HEK293 (cell line): ENCODE measurements around the gene MBTD1.
A peak's percentile ranks its signal among the peaks of the same experiment; 100 is the strongest.

Experiments
- HOXC10 ChIP-seq: sonication (generic); formaldehyde crosslinking; IDR thresholded peaks from 2 replicates; pipeline ENCODE4 v1.8.1; 2023; ENCODE audit warnings: mild to moderate bottlenecking, missing genetic modification reagents
- KLF1 ChIP-seq: fragments of 450-650 bp; formaldehyde crosslinking; IDR thresholded peaks from 2 replicates; pipeline ENCODE4 v1.5.1; 2016; ENCODE audit warnings: missing biosample characterization, missing genetic modification characterization
- RBAK ChIP-seq: fragments of 450-650 bp; formaldehyde crosslinking; IDR thresholded peaks from 2 replicates; pipeline ENCODE4 v1.5.1; 2016; ENCODE audit warnings: missing biosample characterization, missing genetic modification characterization
- WT1 ChIP-seq: fragments of 450-650 bp; formaldehyde crosslinking; IDR thresholded peaks from 2 replicates; pipeline ENCODE4 v1.5.1; 2016; ENCODE audit warnings: missing biosample characterization, missing genetic modification characterization
- ZBTB17 ChIP-seq: fragments of 450-650 bp; formaldehyde crosslinking; IDR thresholded peaks from 2 replicates; pipeline ENCODE4 v1.5.1; 2016; ENCODE audit warnings: missing biosample characterization, missing genetic modification characterization
- ZBTB20 ChIP-seq: fragments of 450-650 bp; formaldehyde crosslinking; IDR thresholded peaks from 2 replicates; pipeline ENCODE4 v1.5.1; 2016; ENCODE audit warnings: missing biosample characterization, missing genetic modification characterization
- ZIC2 ChIP-seq: fragments of 450-650 bp; formaldehyde crosslinking; IDR thresholded peaks from 2 replicates; pipeline ENCODE4 v1.5.1; 2016; ENCODE audit warnings: missing biosample characterization, missing genetic modification characterization
- ZNF121 ChIP-seq: fragments of 450-650 bp; formaldehyde crosslinking; IDR thresholded peaks from 2 replicates; pipeline ENCODE4 v1.5.1; 2016; ENCODE audit warnings: missing biosample characterization, missing genetic modification characterization
- ZNF354C ChIP-seq: fragments of 450-650 bp; formaldehyde crosslinking; IDR thresholded peaks from 2 replicates; pipeline ENCODE4 v1.5.1; 2016; ENCODE audit warnings: missing biosample characterization, missing genetic modification characterization, low read depth, borderline replicate concordance
- ZNF366 ChIP-seq: fragments of 450-650 bp; formaldehyde crosslinking; conservative IDR thresholded peaks from 2 replicates; pipeline ENCODE4 v1.5.1; 2016; ENCODE audit warnings: missing biosample characterization, missing genetic modification characterization
- ZNF558 ChIP-seq: fragments of 450-650 bp; formaldehyde crosslinking; IDR thresholded peaks from 2 replicates; pipeline ENCODE4 v1.5.1; 2016; ENCODE audit warnings: missing biosample characterization, missing genetic modification characterization
- ZNF585B ChIP-seq: fragments of 450-650 bp; formaldehyde crosslinking; IDR thresholded peaks from 2 replicates; pipeline ENCODE4 v1.5.1; 2016; ENCODE audit warnings: missing biosample characterization, missing genetic modification characterization
- ZNF600 ChIP-seq: fragments of 450-650 bp; formaldehyde crosslinking; IDR thresholded peaks from 2 replicates; pipeline ENCODE4 v1.5.1; 2016; ENCODE audit warnings: missing biosample characterization, missing genetic modification characterization
- ZNF610 ChIP-seq: fragments of 450-650 bp; formaldehyde crosslinking; IDR thresholded peaks from 2 replicates; pipeline ENCODE4 v1.5.1; 2016; ENCODE audit warnings: missing biosample characterization, missing genetic modification characterization, borderline replicate concordance
- ZNF626 ChIP-seq: fragments of 450-650 bp; sonication (Bioruptor Pico); formaldehyde crosslinking; IDR thresholded peaks from 2 replicates; pipeline ENCODE4 v1.5.1; 2018; ENCODE audit warnings: missing biosample characterization, missing genetic modification characterization, inconsistent platforms
- ZNF701 ChIP-seq: fragments of 450-650 bp; formaldehyde crosslinking; IDR thresholded peaks from 2 replicates; pipeline ENCODE4 v1.5.1; 2016; ENCODE audit warnings: missing biosample characterization, missing genetic modification characterization
- ZNF791 ChIP-seq: fragments of 450-650 bp; formaldehyde crosslinking; IDR thresholded peaks from 2 replicates; pipeline ENCODE4 v1.5.1; 2016; ENCODE audit warnings: missing biosample characterization, missing genetic modification characterization
- TF ChIP-seq, protein P1 (sequence below): fragments of 450-650 bp; formaldehyde crosslinking; IDR thresholded peaks from 2 replicates; pipeline ENCODE4 v1.5.1; 2016; ENCODE audit warnings: missing biosample characterization, missing genetic modification characterization
- TF ChIP-seq, protein P2 (sequence below): fragments of 450-650 bp; formaldehyde crosslinking; IDR thresholded peaks from 2 replicates; pipeline ENCODE4 v1.5.1; 2016; ENCODE audit warnings: missing biosample characterization, missing genetic modification characterization
- TF ChIP-seq, protein P3 (sequence below): fragments of 450-650 bp; IDR thresholded peaks from 2 replicates; pipeline ENCODE4 v1.5.1; 2018; ENCODE audit warnings: missing biosample characterization, missing genetic modification characterization
- TF ChIP-seq, protein P4 (sequence below): sonication (generic); formaldehyde crosslinking; IDR thresholded peaks from 2 replicates; pipeline ENCODE4 v1.8.1; 2022; ENCODE audit warnings: mild to moderate bottlenecking, moderate library complexity, missing genetic modification reagents
- TF ChIP-seq, protein P5 (sequence below): fragments of 450-650 bp; formaldehyde crosslinking; IDR thresholded peaks from 2 replicates; pipeline ENCODE4 v1.5.1; 2017; ENCODE audit warnings: missing biosample characterization, missing genetic modification characterization
- TF ChIP-seq, protein P6 (sequence below): fragments of 450-650 bp; formaldehyde crosslinking; IDR thresholded peaks from 2 replicates; pipeline ENCODE4 v1.5.1; 2016; ENCODE audit warnings: missing biosample characterization, missing genetic modification characterization

Gene MBTD1

DNA sequence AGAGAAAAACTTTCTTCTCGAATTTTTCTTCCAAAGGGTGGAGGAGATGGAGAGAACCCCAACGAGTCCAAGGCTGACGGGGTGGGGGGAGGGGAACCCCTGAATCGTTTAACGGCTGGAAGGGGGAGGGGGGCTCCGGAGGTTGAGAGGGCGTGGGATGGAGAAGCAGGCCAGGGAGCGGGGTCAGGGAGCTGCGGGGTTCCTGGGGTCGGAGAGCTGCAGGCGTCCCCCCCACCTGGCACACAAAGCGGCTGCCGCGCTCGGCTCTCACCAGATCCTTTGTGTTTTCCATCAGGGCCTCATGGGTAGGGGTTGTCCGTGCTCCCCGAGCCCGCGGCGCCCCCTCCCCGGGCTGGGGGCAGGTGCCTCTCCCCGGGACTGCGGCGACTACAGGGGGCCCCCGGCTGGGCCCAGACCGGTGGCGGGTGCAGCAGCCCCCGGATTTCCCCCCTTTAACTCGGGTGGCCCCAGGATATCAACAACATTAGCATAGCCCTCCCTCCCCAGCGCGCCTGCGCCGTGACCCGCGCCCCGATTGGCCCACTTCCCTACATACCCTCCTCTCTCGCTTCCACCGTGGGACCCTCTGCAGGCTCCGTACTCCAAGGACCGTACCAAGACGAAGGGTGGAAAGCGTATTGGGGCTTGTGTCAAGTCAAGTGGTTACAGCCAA lies at the start of gene MBTD1 (continued):
- TF ChIP-seq, protein P1, sequence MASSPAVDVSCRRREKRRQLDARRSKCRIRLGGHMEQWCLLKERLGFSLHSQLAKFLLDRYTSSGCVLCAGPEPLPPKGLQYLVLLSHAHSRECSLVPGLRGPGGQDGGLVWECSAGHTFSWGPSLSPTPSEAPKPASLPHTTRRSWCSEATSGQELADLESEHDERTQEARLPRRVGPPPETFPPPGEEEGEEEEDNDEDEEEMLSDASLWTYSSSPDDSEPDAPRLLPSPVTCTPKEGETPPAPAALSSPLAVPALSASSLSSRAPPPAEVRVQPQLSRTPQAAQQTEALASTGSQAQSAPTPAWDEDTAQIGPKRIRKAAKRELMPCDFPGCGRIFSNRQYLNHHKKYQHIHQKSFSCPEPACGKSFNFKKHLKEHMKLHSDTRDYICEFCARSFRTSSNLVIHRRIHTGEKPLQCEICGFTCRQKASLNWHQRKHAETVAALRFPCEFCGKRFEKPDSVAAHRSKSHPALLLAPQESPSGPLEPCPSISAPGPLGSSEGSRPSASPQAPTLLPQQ (tag by site-specific recombination) = peak; percentile 84
- no peak for TF ChIP-seq ZNF610 (tag by site-specific recombination)
- TF ChIP-seq, protein P2, sequence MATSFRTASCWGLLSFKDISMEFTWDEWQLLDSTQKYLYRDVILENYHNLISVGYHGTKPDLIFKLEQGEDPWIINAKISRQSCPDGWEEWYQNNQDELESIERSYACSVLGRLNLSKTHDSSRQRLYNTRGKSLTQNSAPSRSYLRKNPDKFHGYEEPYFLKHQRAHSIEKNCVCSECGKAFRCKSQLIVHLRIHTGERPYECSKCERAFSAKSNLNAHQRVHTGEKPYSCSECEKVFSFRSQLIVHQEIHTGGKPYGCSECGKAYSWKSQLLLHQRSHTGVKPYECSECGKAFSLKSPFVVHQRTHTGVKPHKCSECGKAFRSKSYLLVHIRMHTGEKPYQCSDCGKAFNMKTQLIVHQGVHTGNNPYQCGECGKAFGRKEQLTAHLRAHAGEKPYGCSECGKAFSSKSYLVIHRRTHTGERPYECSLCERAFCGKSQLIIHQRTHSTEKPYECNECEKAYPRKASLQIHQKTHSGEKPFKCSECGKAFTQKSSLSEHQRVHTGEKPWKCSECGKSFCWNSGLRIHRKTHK = no peak
- no peak for TF ChIP-seq WT1
- TF ChIP-seq, protein P3, sequence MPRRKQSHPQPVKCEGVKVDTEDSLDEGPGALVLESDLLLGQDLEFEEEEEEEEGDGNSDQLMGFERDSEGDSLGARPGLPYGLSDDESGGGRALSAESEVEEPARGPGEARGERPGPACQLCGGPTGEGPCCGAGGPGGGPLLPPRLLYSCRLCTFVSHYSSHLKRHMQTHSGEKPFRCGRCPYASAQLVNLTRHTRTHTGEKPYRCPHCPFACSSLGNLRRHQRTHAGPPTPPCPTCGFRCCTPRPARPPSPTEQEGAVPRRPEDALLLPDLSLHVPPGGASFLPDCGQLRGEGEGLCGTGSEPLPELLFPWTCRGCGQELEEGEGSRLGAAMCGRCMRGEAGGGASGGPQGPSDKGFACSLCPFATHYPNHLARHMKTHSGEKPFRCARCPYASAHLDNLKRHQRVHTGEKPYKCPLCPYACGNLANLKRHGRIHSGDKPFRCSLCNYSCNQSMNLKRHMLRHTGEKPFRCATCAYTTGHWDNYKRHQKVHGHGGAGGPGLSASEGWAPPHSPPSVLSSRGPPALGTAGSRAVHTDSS (tag by site-specific recombination) = no peak
- no peak; the same call in 1 of the 2 replicates for TF ChIP-seq ZNF600 (tag by site-specific recombination)
- TF ChIP-seq, protein P4, sequence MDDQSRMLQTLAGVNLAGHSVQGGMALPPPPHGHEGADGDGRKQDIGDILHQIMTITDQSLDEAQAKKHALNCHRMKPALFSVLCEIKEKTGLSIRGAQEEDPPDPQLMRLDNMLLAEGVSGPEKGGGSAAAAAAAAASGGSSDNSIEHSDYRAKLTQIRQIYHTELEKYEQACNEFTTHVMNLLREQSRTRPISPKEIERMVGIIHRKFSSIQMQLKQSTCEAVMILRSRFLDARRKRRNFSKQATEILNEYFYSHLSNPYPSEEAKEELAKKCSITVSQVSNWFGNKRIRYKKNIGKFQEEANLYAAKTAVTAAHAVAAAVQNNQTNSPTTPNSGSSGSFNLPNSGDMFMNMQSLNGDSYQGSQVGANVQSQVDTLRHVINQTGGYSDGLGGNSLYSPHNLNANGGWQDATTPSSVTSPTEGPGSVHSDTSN (CRISPR knock-in tag) = no peak
- TF ChIP-seq ZBTB20 = peak; percentile 41; the same call in 1 of the 2 replicates
- no peak for TF ChIP-seq KLF1 (tag by site-specific recombination)
- TF ChIP-seq, protein P5, sequence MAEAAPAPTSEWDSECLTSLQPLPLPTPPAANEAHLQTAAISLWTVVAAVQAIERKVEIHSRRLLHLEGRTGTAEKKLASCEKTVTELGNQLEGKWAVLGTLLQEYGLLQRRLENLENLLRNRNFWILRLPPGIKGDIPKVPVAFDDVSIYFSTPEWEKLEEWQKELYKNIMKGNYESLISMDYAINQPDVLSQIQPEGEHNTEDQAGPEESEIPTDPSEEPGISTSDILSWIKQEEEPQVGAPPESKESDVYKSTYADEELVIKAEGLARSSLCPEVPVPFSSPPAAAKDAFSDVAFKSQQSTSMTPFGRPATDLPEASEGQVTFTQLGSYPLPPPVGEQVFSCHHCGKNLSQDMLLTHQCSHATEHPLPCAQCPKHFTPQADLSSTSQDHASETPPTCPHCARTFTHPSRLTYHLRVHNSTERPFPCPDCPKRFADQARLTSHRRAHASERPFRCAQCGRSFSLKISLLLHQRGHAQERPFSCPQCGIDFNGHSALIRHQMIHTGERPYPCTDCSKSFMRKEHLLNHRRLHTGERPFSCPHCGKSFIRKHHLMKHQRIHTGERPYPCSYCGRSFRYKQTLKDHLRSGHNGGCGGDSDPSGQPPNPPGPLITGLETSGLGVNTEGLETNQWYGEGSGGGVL (tag by site-specific recombination) = peak; percentile 90
- TF ChIP-seq ZNF585B = no peak
- TF ChIP-seq, protein P6, sequence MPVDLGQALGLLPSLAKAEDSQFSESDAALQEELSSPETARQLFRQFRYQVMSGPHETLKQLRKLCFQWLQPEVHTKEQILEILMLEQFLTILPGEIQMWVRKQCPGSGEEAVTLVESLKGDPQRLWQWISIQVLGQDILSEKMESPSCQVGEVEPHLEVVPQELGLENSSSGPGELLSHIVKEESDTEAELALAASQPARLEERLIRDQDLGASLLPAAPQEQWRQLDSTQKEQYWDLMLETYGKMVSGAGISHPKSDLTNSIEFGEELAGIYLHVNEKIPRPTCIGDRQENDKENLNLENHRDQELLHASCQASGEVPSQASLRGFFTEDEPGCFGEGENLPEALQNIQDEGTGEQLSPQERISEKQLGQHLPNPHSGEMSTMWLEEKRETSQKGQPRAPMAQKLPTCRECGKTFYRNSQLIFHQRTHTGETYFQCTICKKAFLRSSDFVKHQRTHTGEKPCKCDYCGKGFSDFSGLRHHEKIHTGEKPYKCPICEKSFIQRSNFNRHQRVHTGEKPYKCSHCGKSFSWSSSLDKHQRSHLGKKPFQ (tag by site-specific recombination) = no peak
- no peak for TF ChIP-seq HOXC10 (CRISPR knock-in tag)
- no peak for TF ChIP-seq ZNF626
- TF ChIP-seq ZNF558 (tag by site-specific recombination) = no peak
- TF ChIP-seq ZBTB17 (tag by site-specific recombination) = 0 out of 2 replicates have a peak, but pooled peaks have one; percentile 47
- TF ChIP-seq ZNF366 (tag by site-specific recombination) = no peak
- no peak for TF ChIP-seq ZNF791 (tag by site-specific recombination)
- peak; percentile 77 for TF ChIP-seq ZIC2 (tag by site-specific recombination)
- no peak for TF ChIP-seq ZNF121 (tag by site-specific recombination)
- no peak for TF ChIP-seq RBAK
- no peak for TF ChIP-seq ZNF354C
- TF ChIP-seq ZNF701 (tag by site-specific recombination) = no peak
